ENCODE results near the gene CDH23.

CDH23 gene

GRCh38 chr10:71457908-71458307 lies 61.2 kb downstream of the CDH23 start:
- no peak overlapping the region for H3K4me2 ChIP-seq (ENCODE audit: low read depth, low read length, poor library complexity, severe bottlenecking)
- no peaks in the 10 kb centered on the region for H3K79me2 ChIP-seq (ENCODE audit: insufficient read depth, low read length)
- H3K4me3 ChIP-seq (ENCODE audit: low read length, poor library complexity, severe bottlenecking) = no peak overlapping the region
- H2AFZ ChIP-seq (ENCODE audit: low read length) = no peak overlapping the region
- H3K36me3 ChIP-seq (ENCODE audit: insufficient read depth, low read length) = no peaks in the 10 kb centered on the region
- no peaks in the 10 kb centered on the region for H3K27me3 ChIP-seq (ENCODE audit: insufficient read depth, low read length, poor library complexity, severe bottlenecking)
- H3K4me1 ChIP-seq (ENCODE audit: insufficient read depth, low read length, poor library complexity, severe bottlenecking) = no peaks in the 10 kb centered on the region
- H3K9me2 ChIP-seq (replicated peaks; ENCODE audit: low read depth, low read length) = no peaks in the 10 kb centered on the region
- TF ChIP-seq EZH2phosphoT487 (IDR thresholded peaks at IDR 0.05; ENCODE audit: borderline replicate concordance) (no peak), CTCF (conservative IDR thresholded peaks at IDR 0.05; ENCODE audit: low read length) (no peak)
- H4K20me1 ChIP-seq (ENCODE audit: insufficient read depth, low read length, poor library complexity, severe bottlenecking) = no peaks in the 10 kb centered on the region
- no peaks in the 10 kb centered on the region for H3F3A ChIP-seq (ENCODE audit: low read depth)
- no peak overlapping the region for H3K9ac ChIP-seq (ENCODE audit: low read depth, low read length, poor library complexity, severe bottlenecking)
- H3K9me3 ChIP-seq (ENCODE audit: insufficient read depth, low read depth, low read length) = no peaks in the 10 kb centered on the region

GRCh38 chr10:71458387-71458786 lies 61.7 kb downstream of the CDH23 start:
- H3K9me3 ChIP-seq (ENCODE audit: insufficient read depth, low read depth, low read length) = no peaks in the 10 kb centered on the region
- H4K20me1 ChIP-seq (ENCODE audit: insufficient read depth, low read length, poor library complexity, severe bottlenecking) = no peaks in the 10 kb centered on the region
- no peaks in the 10 kb centered on the region for H3K36me3 ChIP-seq (ENCODE audit: insufficient read depth, low read length)
- no peak overlapping the region for H2AFZ ChIP-seq (ENCODE audit: low read length)
- no peaks in the 10 kb centered on the region for H3F3A ChIP-seq (ENCODE audit: low read depth)
- TF ChIP-seq EZH2phosphoT487 (IDR thresholded peaks at IDR 0.05; ENCODE audit: borderline replicate concordance) (no peak), CTCF (conservative IDR thresholded peaks at IDR 0.05; ENCODE audit: low read length) (no peak)
- no peak overlapping the region for H3K4me3 ChIP-seq (ENCODE audit: low read length, poor library complexity, severe bottlenecking)
- H3K9me2 ChIP-seq (replicated peaks; ENCODE audit: low read depth, low read length) = no peaks in the 10 kb centered on the region
- no peak overlapping the region for H3K9ac ChIP-seq (ENCODE audit: low read depth, low read length, poor library complexity, severe bottlenecking)
- no peak overlapping the region for H3K4me2 ChIP-seq (ENCODE audit: low read depth, low read length, poor library complexity, severe bottlenecking)
- H3K79me2 ChIP-seq (ENCODE audit: insufficient read depth, low read length) = no peaks in the 10 kb centered on the region
- no peaks in the 10 kb centered on the region for H3K4me1 ChIP-seq (ENCODE audit: insufficient read depth, low read length, poor library complexity, severe bottlenecking)
- no peaks in the 10 kb centered on the region for H3K27me3 ChIP-seq (ENCODE audit: insufficient read depth, low read length, poor library complexity, severe bottlenecking)

GRCh38 chr10:71459513-71459912 lies 62.8 kb downstream of the CDH23 start:
- Histone ChIP-seq H3K9me3 (ENCODE audit: insufficient read depth, low read depth, low read length) (no peaks in the 10 kb centered on the region), H3K9ac (ENCODE audit: low read depth, low read length, poor library complexity, severe bottlenecking) (no peak overlapping the region), H2AFZ (ENCODE audit: low read length) (no peak overlapping the region), H3K27me3 (ENCODE audit: insufficient read depth, low read length, poor library complexity, severe bottlenecking) (no peaks in the 10 kb centered on the region), H3K4me3 (ENCODE audit: low read length, poor library complexity, severe bottlenecking) (no peak overlapping the region), H3K36me3 (ENCODE audit: insufficient read depth, low read length) (no peaks in the 10 kb centered on the region), H4K20me1 (ENCODE audit: insufficient read depth, low read length, poor library complexity, severe bottlenecking) (no peaks in the 10 kb centered on the region), H3K79me2 (ENCODE audit: insufficient read depth, low read length) (no peaks in the 10 kb centered on the region), H3K4me1 (ENCODE audit: insufficient read depth, low read length, poor library complexity, severe bottlenecking) (no peaks in the 10 kb centered on the region), H3K4me2 (ENCODE audit: low read depth, low read length, poor library complexity, severe bottlenecking) (no peak overlapping the region), H3F3A (ENCODE audit: low read depth) (no peaks in the 10 kb centered on the region), H3K9me2 (replicated peaks; ENCODE audit: low read depth, low read length) (no peaks in the 10 kb centered on the region)
- TF ChIP-seq EZH2phosphoT487 (IDR thresholded peaks at IDR 0.05; ENCODE audit: borderline replicate concordance) (no peak), CTCF (conservative IDR thresholded peaks at IDR 0.05; ENCODE audit: low read length) (no peak; the same call in 1 of the 2 replicates)

Data from Loucy (cell line).